Keratinocyte (primary cell): ENCODE measurements around the gene MT3.

Experiments used
- EZH2 ChIP-seq: IDR thresholded peaks from one replicate; pipeline ENCODE4 v1.6.1; 2012; ENCODE audit warnings: inconsistent platforms, mild to moderate bottlenecking, low read length, moderate library complexity
- TF ChIP-seq, protein P1 (sequence below), 3 experiments: IDR thresholded peaks in 1 of 3; conservative IDR thresholded peaks in 1 of 3; optimal IDR thresholded peaks in 1 of 3; 2 replicates in 2 of 3; 3 replicates in 1 of 3; pipeline versions ENCODE3 to v1.5.1; 2011; ENCODE audit warnings: low read length in 3 of 3, mild to moderate bottlenecking in 3 of 3, moderate library complexity in 2 of 3, control low read depth in 1 of 3, inconsistent platforms in 1 of 3; ENCODE audit not compliant: insufficient read depth in 2 of 3; ENCODE audit errors: extremely low read depth in 1 of 3

GRCh38 chr16:56594292-56594619, 4.9 kb downstream of the MT3 start:
- TF ChIP-seq, protein P1, sequence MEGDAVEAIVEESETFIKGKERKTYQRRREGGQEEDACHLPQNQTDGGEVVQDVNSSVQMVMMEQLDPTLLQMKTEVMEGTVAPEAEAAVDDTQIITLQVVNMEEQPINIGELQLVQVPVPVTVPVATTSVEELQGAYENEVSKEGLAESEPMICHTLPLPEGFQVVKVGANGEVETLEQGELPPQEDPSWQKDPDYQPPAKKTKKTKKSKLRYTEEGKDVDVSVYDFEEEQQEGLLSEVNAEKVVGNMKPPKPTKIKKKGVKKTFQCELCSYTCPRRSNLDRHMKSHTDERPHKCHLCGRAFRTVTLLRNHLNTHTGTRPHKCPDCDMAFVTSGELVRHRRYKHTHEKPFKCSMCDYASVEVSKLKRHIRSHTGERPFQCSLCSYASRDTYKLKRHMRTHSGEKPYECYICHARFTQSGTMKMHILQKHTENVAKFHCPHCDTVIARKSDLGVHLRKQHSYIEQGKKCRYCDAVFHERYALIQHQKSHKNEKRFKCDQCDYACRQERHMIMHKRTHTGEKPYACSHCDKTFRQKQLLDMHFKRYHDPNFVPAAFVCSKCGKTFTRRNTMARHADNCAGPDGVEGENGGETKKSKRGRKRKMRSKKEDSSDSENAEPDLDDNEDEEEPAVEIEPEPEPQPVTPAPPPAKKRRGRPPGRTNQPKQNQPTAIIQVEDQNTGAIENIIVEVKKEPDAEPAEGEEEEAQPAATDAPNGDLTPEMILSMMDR (optimal IDR thresholded peaks at IDR 0.05 in 1 of 3, IDR thresholded peaks at IDR 0.05 in 1 of 3, conservative IDR thresholded peaks at IDR 0.05 in 1 of 3; ENCODE audit: extremely low read depth in 1 of 3, insufficient read depth in 2 of 3, low read length in 3 of 3), result no peak
- no peak for TF ChIP-seq EZH2
